Measurements from ENCODE around the gene LRRC45. TPM values are rescaled to one million over a fixed set of nuclear protein-coding genes. Genes with fewer than 3 reads are reported as not detected.

Gene LRRC45
- total RNA-seq, 1 experiment from 2014 or later: 38.1 TPM

GRCh38 chr17:82023447-82024241, 539 bp downstream of the LRRC45 start:
- DNase-seq (ENCODE audit: low spot score) (peak; percentile 44), ATAC-seq (peak; percentile 0; the same call in 1 of the 2 replicates)
- peak overlapping the region; percentile 74 for H3K4me3 Mint-ChIP-seq
- H3K9me3 Mint-ChIP-seq: no peaks in the 10 kb centered on the region
- H3K27ac Mint-ChIP-seq: no peak overlapping the region
- no peaks in the 10 kb centered on the region; the same call in 1 of the 2 replicates for H3K36me3 Mint-ChIP-seq
- H3K4me1 Mint-ChIP-seq: peaks cover 11% of the 10 kb centered on the region
- TF ChIP-seq FOXP4 (CRISPR knock-in tag; IDR thresholded peaks at IDR 0.05) (0 out of 2 replicates have a peak, but pooled peaks have one; percentile 20), MAX (CRISPR knock-in tag; IDR thresholded peaks at IDR 0.05) (peak; percentile 45), HMGXB4 (CRISPR knock-in tag; IDR thresholded peaks at IDR 0.05) (peak; percentile 81), ZNF121 (CRISPR knock-in tag; IDR thresholded peaks at IDR 0.05) (no peak), SOX15 (CRISPR knock-in tag; IDR thresholded peaks at IDR 0.05) (no peak)
- POLR2A ChIA-PET: interaction anchor here (1.0 to 2.7 kb wide), 5 partner anchors 8 to 100 kb away, joined by 3 to 9 read pairs (median 5); partner anchors contain the start of genes DCXR and RAC3
- no peaks in the 10 kb centered on the region; the same call in 1 of the 2 replicates for H3K27me3 Mint-ChIP-seq (ENCODE audit: low read depth)
- CTCF ChIA-PET: interaction anchor here (0.9 to 8.8 kb wide), 12 partner anchors 7 to 213 kb away, joined by 3 to 119 read pairs (median 6); partner anchors contain the start of genes DCXR, NOTUM and RAC3

GRCh38 chr17:82024859-82025258, 1.8 kb downstream of the LRRC45 start:
- H3K4me3 Mint-ChIP-seq: no peak overlapping the region
- ATAC-seq (no peak), DNase-seq (ENCODE audit: low spot score) (no peak)
- H3K27me3 Mint-ChIP-seq (ENCODE audit: low read depth): no peaks in the 10 kb centered on the region; the same call in 1 of the 2 replicates
- H3K9me3 Mint-ChIP-seq: no peaks in the 10 kb centered on the region
- peaks cover 13% of the 10 kb centered on the region for H3K4me1 Mint-ChIP-seq
- H3K27ac Mint-ChIP-seq: no peak overlapping the region
- TF ChIP-seq SOX15 (CRISPR knock-in tag; IDR thresholded peaks at IDR 0.05): no peak
- no peak for TF ChIP-seq ATF3 (CRISPR knock-in tag; conservative IDR thresholded peaks at IDR 0.05)
- no peak for TF ChIP-seq KAT7 (CRISPR knock-in tag; IDR thresholded peaks at IDR 0.05; ENCODE audit: borderline replicate concordance)
- TF ChIP-seq, protein P1, sequence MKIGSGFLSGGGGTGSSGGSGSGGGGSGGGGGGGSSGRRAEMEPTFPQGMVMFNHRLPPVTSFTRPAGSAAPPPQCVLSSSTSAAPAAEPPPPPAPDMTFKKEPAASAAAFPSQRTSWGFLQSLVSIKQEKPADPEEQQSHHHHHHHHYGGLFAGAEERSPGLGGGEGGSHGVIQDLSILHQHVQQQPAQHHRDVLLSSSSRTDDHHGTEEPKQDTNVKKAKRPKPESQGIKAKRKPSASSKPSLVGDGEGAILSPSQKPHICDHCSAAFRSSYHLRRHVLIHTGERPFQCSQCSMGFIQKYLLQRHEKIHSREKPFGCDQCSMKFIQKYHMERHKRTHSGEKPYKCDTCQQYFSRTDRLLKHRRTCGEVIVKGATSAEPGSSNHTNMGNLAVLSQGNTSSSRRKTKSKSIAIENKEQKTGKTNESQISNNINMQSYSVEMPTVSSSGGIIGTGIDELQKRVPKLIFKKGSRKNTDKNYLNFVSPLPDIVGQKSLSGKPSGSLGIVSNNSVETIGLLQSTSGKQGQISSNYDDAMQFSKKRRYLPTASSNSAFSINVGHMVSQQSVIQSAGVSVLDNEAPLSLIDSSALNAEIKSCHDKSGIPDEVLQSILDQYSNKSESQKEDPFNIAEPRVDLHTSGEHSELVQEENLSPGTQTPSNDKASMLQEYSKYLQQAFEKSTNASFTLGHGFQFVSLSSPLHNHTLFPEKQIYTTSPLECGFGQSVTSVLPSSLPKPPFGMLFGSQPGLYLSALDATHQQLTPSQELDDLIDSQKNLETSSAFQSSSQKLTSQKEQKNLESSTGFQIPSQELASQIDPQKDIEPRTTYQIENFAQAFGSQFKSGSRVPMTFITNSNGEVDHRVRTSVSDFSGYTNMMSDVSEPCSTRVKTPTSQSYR (CRISPR knock-in tag; IDR thresholded peaks at IDR 0.05): no peak
- no peak for TF ChIP-seq FOXP1 (CRISPR knock-in tag; IDR thresholded peaks at IDR 0.05; ENCODE audit: borderline replicate concordance)
- TF ChIP-seq AFF4 (CRISPR knock-in tag; IDR thresholded peaks at IDR 0.05; ENCODE audit: borderline replicate concordance): no peak
- CTCF ChIA-PET: interaction anchor here (0.9 to 1.9 kb wide), 3 partner anchors 13 to 101 kb away, joined by 3 to 4 read pairs (median 3); partner anchors contain the start of gene DCXR
- H3K36me3 Mint-ChIP-seq: no peaks in the 10 kb centered on the region
- POLR2A ChIA-PET: interaction anchor here (2.6 to 2.7 kb wide), 2 partner anchors 13 to 101 kb away, joined by 6 to 9 read pairs; partner anchors contain the start of gene DCXR

Measured in WTC11 (cell line).